GM23338 (cell line): ENCODE results near the gene KCNJ10. TPM values are rescaled to one million over a fixed set of nuclear protein-coding genes. Genes with fewer than 3 reads are reported as not detected.

Experiments used
- ATAC-seq: fragments of 200-7000 bp; cut with Tn5 transposase; 3 replicates; pipeline ENCODE4 v1.9.1; 2020
- DNase-seq: peaks from one replicate; pipeline ENCODE4 v3.0.0-alpha.2; 2015; ENCODE audit warnings: low spot score
- H2AFZ ChIP-seq: fragments of 200-600 bp; sonication (generic); 2 replicates; pipeline ENCODE4 v1.8.0; 2016; ENCODE audit warnings: antibody characterized with exemption, mild to moderate bottlenecking, moderate library complexity
- H3F3A ChIP-seq: fragments of 200-600 bp; sonication (generic); replicated peaks from 2 replicates; pipeline ENCODE4 v1.8.0; 2017; ENCODE audit warnings: antibody characterized with exemption, mixed run types, low read depth
- H3K27ac ChIP-seq: fragments of 200-600 bp; sonication (generic); 2 replicates; pipeline ENCODE4 v1.6.1; 2016; ENCODE audit warnings: low read depth
- H3K27me3 ChIP-seq: fragments of 200-600 bp; sonication (generic); 2 replicates; pipeline ENCODE4 v1.8.0; 2016; ENCODE audit warnings: mild to moderate bottlenecking, mixed run types, moderate library complexity; ENCODE audit not compliant: insufficient read depth
- H3K36me3 ChIP-seq: fragments of 200-600 bp; sonication (generic); 2 replicates; pipeline ENCODE4 v1.8.0; 2016; ENCODE audit warnings: mild to moderate bottlenecking; ENCODE audit not compliant: insufficient read depth
- H3K4me1 ChIP-seq: fragments of 200-600 bp; sonication (generic); 2 replicates; pipeline ENCODE4 v1.8.0; 2016; ENCODE audit warnings: mild to moderate bottlenecking, moderate library complexity; ENCODE audit not compliant: insufficient read depth
- H3K4me2 ChIP-seq: fragments of 200-600 bp; sonication (generic); 2 replicates; pipeline ENCODE4 v1.7.1; 2017; ENCODE audit warnings: mixed run types
- H3K4me3 ChIP-seq: fragments of 200-600 bp; sonication (generic); 2 replicates; pipeline ENCODE4 v1.6.1; 2016; ENCODE audit warnings: mixed run types
- H3K79me2 ChIP-seq: fragments of 200-600 bp; sonication (generic); replicated peaks from 2 replicates; pipeline ENCODE4 v1.8.0; 2017; ENCODE audit warnings: mild to moderate bottlenecking; ENCODE audit not compliant: insufficient read depth
- H3K9me2 ChIP-seq: fragments of 200-600 bp; sonication (generic); 2 replicates; pipeline ENCODE4 v1.8.0; 2017; ENCODE audit not compliant: insufficient read depth
- H4K20me1 ChIP-seq: fragments of 200-600 bp; sonication (generic); replicated peaks from 2 replicates; pipeline ENCODE4 v1.8.0; 2017; ENCODE audit warnings: mild to moderate bottlenecking; ENCODE audit not compliant: insufficient read depth
- H3K27ac Mint-ChIP-seq: 2 replicates; pipeline ENCODE4 v1.8.0; 2020; ENCODE audit warnings: inconsistent platforms, mild to moderate bottlenecking, moderate library complexity, mixed read lengths
- H3K27me3 Mint-ChIP-seq: 3 replicates; pipeline ENCODE4 v1.8.0; 2022; ENCODE audit warnings: low read depth, mild to moderate bottlenecking, moderate library complexity, mixed read lengths, inconsistent platforms; ENCODE audit not compliant: insufficient read depth, poor library complexity
- H3K36me3 Mint-ChIP-seq: 3 replicates; pipeline ENCODE4 v1.8.0; 2021; ENCODE audit warnings: low read depth, mild to moderate bottlenecking, inconsistent platforms, moderate library complexity, mixed read lengths
- H3K4me1 Mint-ChIP-seq: 3 replicates; pipeline ENCODE4 v1.8.0; 2020; ENCODE audit warnings: mild to moderate bottlenecking, inconsistent platforms, mixed read lengths
- H3K4me3 Mint-ChIP-seq: 3 replicates; pipeline ENCODE4 v1.8.0; 2021; ENCODE audit warnings: moderate library complexity, mild to moderate bottlenecking, inconsistent platforms, mixed read lengths
- H3K9me3 Mint-ChIP-seq: 3 replicates; pipeline ENCODE4 v1.8.0; 2020; ENCODE audit warnings: moderate library complexity, mild to moderate bottlenecking, inconsistent platforms, mixed read lengths
- CREB1 ChIP-seq: fragments of 250-450 bp; sonication (Bioruptor Pico); IDR thresholded peaks from 2 replicates; pipeline ENCODE4 v1.5.0; 2020; ENCODE audit warnings: low read depth, mild to moderate bottlenecking, moderate library complexity
- EZH2 ChIP-seq: fragments of 200-600 bp; sonication (generic); IDR thresholded peaks from one replicate; pipeline ENCODE4 v1.8.0; 2017; ENCODE audit warnings: antibody characterized with exemption, mild to moderate bottlenecking, low read depth; ENCODE audit not compliant: unreplicated experiment
- EZH2phosphoT487 ChIP-seq: fragments of 200-600 bp; sonication (generic); IDR thresholded peaks from one replicate; pipeline ENCODE4 v1.8.1; 2018; ENCODE audit warnings: antibody characterized with exemption; ENCODE audit not compliant: unreplicated experiment
- JUNB ChIP-seq: IDR thresholded peaks from one replicate; pipeline ENCODE4 v1.6.1; 2016; ENCODE audit warnings: antibody characterized with exemption; ENCODE audit not compliant: unreplicated experiment
- NANOG ChIP-seq: IDR thresholded peaks from 2 replicates; pipeline ENCODE4 v1.6.1; 2016; ENCODE audit warnings: antibody characterized with exemption, borderline replicate concordance
- POLR2AphosphoS5 ChIP-seq: IDR thresholded peaks from 2 replicates; pipeline ENCODE4 v1.6.1; 2016; ENCODE audit warnings: antibody characterized with exemption, low read depth
- STAT1 ChIP-seq: IDR thresholded peaks from one replicate; pipeline ENCODE4 v1.6.1; 2016; ENCODE audit warnings: antibody characterized with exemption; ENCODE audit not compliant: unreplicated experiment
- ZNF114 ChIP-seq: fragments of 250-450 bp; sonication (Bioruptor Pico); IDR thresholded peaks from 2 replicates; pipeline ENCODE4 v1.5.0; 2020; ENCODE audit warnings: mild to moderate bottlenecking, moderate library complexity
- ZNF331 ChIP-seq: fragments of 250-450 bp; sonication (Bioruptor Pico); IDR thresholded peaks from 2 replicates; pipeline ENCODE4 v1.5.0; 2020; ENCODE audit warnings: low read depth, mild to moderate bottlenecking, moderate library complexity
- polyA plus RNA-seq: library from polyadenylated mRNA; unstranded; fragments of >200 nt; fragmentation: Nextera tagmentation; extraction: Ambion mirVana; gene quantifications from 2 replicates; pipeline ENCODE4 v1.2.1, GENCODE V29; 2016
- total RNA-seq: library from RNA; depleted of rRNA; stranded (reverse); fragments of >200 nt; shearing (Covaris generic); gene quantifications from 2 replicates; pipeline ENCODE4 v1.2.3, GENCODE V29; 2014
- TF ChIP-seq, protein P1 (sequence below): IDR thresholded peaks from one replicate; pipeline ENCODE4 v1.6.1; 2018; ENCODE audit warnings: antibody characterized with exemption; ENCODE audit not compliant: unreplicated experiment
- TF ChIP-seq, protein P2 (sequence below): IDR thresholded peaks from 2 replicates; pipeline ENCODE4 v1.6.1; 2016; ENCODE audit warnings: antibody characterized with exemption
- TF ChIP-seq, protein P3 (sequence below), 2 experiments: fragments of 200-600 bp in 1 of 2; sonication (generic) in 1 of 2; conservative IDR thresholded peaks; 2 replicates each; pipeline versions ENCODE4 v1.5.1 to v1.6.1; 2016 to 2017; ENCODE audit warnings: antibody characterized with exemption in 2 of 2, low read depth in 2 of 2, mild to moderate bottlenecking in 2 of 2, moderate library complexity in 1 of 2

Gene KCNJ10
- total and polyA plus RNA-seq, 2 experiments from 2014 or later, result 1.4 to 2.8 TPM

DNA sequence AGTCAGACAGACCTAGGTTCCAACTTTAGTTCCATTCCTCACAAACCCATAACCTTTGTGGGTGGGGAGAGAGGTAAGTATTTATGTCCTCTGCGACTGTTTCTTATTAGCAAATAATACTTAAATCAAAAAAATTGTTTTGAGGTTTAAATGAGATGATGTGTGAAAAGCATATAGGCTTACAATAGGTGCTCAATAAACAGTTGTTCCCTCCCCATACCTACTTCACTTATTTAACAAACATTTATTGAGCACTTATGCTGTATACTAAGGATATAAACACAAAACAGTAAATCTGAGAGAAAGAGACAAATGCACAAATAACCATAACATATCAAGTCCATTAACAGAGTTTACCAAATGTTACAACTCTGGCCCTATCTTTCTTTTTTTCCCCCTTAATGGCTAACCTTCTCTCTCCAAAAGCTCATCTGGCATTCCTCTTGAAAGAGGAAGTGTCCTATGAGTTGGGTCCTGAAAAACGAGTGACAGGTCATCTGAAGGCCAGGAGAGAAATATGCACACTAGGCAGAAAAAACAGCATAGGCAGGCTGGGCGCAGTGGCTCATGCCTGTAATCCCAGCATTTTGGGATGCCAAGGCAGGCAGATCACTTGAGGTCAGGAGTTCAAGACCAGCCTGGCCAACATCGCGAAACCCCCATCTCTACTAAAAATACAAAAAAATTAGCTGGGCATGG lies 48.4 kb downstream of the KCNJ10 start:
- no peaks in the 10 kb centered on the region for H3F3A ChIP-seq
- no peak overlapping the region for H3K4me2 ChIP-seq
- no peaks in the 10 kb centered on the region for H3K9me2 ChIP-seq
- no peaks in the 10 kb centered on the region for H3K4me1 ChIP-seq
- H3K36me3 ChIP-seq, result no peaks in the 10 kb centered on the region
- DNase-seq (no peak), ATAC-seq (no peak)
- no peaks in the 10 kb centered on the region for H3K79me2 ChIP-seq
- H3K27me3 ChIP-seq, result no peaks in the 10 kb centered on the region
- no peaks in the 10 kb centered on the region for H4K20me1 ChIP-seq
- Mint-ChIP-seq H3K27ac (no peak overlapping the region), H3K4me1 (0 out of 3 replicates have a peak, but pooled peaks cover 3% of the 10 kb centered on the region), H3K27me3 (no peaks in the 10 kb centered on the region), H3K9me3 (no peaks in the 10 kb centered on the region), H3K4me3 (no peak overlapping the region), H3K36me3 (no peaks in the 10 kb centered on the region)
- no peak overlapping the region for H2AFZ ChIP-seq
- TF ChIP-seq NANOG, result no peak
- TF ChIP-seq, protein P1, sequence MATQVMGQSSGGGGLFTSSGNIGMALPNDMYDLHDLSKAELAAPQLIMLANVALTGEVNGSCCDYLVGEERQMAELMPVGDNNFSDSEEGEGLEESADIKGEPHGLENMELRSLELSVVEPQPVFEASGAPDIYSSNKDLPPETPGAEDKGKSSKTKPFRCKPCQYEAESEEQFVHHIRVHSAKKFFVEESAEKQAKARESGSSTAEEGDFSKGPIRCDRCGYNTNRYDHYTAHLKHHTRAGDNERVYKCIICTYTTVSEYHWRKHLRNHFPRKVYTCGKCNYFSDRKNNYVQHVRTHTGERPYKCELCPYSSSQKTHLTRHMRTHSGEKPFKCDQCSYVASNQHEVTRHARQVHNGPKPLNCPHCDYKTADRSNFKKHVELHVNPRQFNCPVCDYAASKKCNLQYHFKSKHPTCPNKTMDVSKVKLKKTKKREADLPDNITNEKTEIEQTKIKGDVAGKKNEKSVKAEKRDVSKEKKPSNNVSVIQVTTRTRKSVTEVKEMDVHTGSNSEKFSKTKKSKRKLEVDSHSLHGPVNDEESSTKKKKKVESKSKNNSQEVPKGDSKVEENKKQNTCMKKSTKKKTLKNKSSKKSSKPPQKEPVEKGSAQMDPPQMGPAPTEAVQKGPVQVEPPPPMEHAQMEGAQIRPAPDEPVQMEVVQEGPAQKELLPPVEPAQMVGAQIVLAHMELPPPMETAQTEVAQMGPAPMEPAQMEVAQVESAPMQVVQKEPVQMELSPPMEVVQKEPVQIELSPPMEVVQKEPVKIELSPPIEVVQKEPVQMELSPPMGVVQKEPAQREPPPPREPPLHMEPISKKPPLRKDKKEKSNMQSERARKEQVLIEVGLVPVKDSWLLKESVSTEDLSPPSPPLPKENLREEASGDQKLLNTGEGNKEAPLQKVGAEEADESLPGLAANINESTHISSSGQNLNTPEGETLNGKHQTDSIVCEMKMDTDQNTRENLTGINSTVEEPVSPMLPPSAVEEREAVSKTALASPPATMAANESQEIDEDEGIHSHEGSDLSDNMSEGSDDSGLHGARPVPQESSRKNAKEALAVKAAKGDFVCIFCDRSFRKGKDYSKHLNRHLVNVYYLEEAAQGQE, result no peak
- TF ChIP-seq, protein P2, sequence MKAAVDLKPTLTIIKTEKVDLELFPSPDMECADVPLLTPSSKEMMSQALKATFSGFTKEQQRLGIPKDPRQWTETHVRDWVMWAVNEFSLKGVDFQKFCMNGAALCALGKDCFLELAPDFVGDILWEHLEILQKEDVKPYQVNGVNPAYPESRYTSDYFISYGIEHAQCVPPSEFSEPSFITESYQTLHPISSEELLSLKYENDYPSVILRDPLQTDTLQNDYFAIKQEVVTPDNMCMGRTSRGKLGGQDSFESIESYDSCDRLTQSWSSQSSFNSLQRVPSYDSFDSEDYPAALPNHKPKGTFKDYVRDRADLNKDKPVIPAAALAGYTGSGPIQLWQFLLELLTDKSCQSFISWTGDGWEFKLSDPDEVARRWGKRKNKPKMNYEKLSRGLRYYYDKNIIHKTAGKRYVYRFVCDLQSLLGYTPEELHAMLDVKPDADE, result no peak
- no peak overlapping the region for H3K4me3 ChIP-seq
- no peak overlapping the region for H3K27ac ChIP-seq

DNA sequence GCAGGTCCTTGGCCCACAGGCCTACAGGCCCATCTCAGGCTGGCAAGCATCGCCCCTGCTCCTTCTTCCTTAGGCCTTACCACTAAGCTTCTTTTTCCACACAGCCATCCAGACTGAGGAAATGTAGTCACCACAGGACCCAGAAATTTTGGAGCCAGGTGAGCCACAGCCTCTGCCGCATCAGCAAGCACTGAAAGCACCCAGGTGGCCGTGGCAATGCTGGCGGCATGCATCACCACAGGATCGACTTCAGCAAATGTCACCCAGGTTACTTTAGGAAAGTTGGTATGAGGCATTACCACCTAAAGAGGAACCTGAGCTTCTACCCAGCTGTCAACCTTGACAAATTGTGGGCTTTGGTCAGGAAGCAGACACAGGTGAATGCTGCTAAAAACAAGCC lies 49.8 kb downstream of the KCNJ10 start:
- H3K36me3 Mint-ChIP-seq, result no peaks in the 10 kb centered on the region
- H3K4me1 ChIP-seq, result no peaks in the 10 kb centered on the region
- DNase-seq (no peak), ATAC-seq (no peak)
- H3K27ac ChIP-seq, result no peak overlapping the region
- no peak overlapping the region for H3K4me2 ChIP-seq
- no peaks in the 10 kb centered on the region for H3K36me3 ChIP-seq
- H3K9me3 Mint-ChIP-seq, result no peaks in the 10 kb centered on the region
- no peaks in the 10 kb centered on the region for H3K27me3 Mint-ChIP-seq
- no peak overlapping the region for H3K27ac Mint-ChIP-seq
- no peaks in the 10 kb centered on the region for H3K27me3 ChIP-seq
- 0 out of 3 replicates have a peak, but pooled peaks cover 3% of the 10 kb centered on the region for H3K4me1 Mint-ChIP-seq
- H3K4me3 Mint-ChIP-seq, result no peak overlapping the region
- H3F3A ChIP-seq, result no peaks in the 10 kb centered on the region
- no peaks in the 10 kb centered on the region for H3K79me2 ChIP-seq
- no peak overlapping the region for H3K4me3 ChIP-seq
- H2AFZ ChIP-seq, result no peak overlapping the region
- no peaks in the 10 kb centered on the region for H3K9me2 ChIP-seq
- H4K20me1 ChIP-seq, result no peaks in the 10 kb centered on the region
- TF ChIP-seq CREB1 (CRISPR knock-in tag) (no peak), NANOG (no peak), EZH2 (no peak), POLR2AphosphoS5 (no peak), ZNF114 (no peak), EZH2phosphoT487 (no peak), STAT1 (no peak), ZNF331 (CRISPR knock-in tag) (no peak), JUNB (no peak)
- TF ChIP-seq, protein P1, result no peak
- TF ChIP-seq, protein P3, sequence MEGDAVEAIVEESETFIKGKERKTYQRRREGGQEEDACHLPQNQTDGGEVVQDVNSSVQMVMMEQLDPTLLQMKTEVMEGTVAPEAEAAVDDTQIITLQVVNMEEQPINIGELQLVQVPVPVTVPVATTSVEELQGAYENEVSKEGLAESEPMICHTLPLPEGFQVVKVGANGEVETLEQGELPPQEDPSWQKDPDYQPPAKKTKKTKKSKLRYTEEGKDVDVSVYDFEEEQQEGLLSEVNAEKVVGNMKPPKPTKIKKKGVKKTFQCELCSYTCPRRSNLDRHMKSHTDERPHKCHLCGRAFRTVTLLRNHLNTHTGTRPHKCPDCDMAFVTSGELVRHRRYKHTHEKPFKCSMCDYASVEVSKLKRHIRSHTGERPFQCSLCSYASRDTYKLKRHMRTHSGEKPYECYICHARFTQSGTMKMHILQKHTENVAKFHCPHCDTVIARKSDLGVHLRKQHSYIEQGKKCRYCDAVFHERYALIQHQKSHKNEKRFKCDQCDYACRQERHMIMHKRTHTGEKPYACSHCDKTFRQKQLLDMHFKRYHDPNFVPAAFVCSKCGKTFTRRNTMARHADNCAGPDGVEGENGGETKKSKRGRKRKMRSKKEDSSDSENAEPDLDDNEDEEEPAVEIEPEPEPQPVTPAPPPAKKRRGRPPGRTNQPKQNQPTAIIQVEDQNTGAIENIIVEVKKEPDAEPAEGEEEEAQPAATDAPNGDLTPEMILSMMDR (conservative IDR thresholded peaks at IDR 0.05; ENCODE audit: low read depth in 2 of 2), result no peak
- TF ChIP-seq, protein P2, result no peak
